Osteoblast (primary cell): ENCODE measurements around the gene SECISBP2L. TPM values are rescaled to one million over a fixed set of nuclear protein-coding genes. Genes with fewer than 3 reads are reported as not detected.
A peak's percentile ranks its signal among the peaks of the same experiment; 100 is the strongest.

Experiments
- DNase-seq: peaks from one replicate; pipeline ENCODE4 v3.0.0; 2011; ENCODE audit warnings: low spot score, mixed read lengths; ENCODE audit not compliant: insufficient read length; ENCODE audit errors: missing footprints
- H2AFZ ChIP-seq: 2 replicates; pipeline ENCODE4 v1.6.0; 2011; ENCODE audit warnings: mild to moderate bottlenecking, low read length
- H3K27ac ChIP-seq: 2 replicates; pipeline ENCODE4 v1.5.1; 2011; ENCODE audit warnings: mild to moderate bottlenecking, low read depth, low read length, moderate library complexity
- H3K27me3 ChIP-seq: 2 replicates; pipeline ENCODE4 v1.6.0; 2012; ENCODE audit warnings: mild to moderate bottlenecking, control low read depth, inconsistent platforms, low read length, moderate library complexity; ENCODE audit not compliant: insufficient read depth
- H3K36me3 ChIP-seq: 2 replicates; pipeline ENCODE4 v1.5.1; 2011; ENCODE audit warnings: mild to moderate bottlenecking, low read length, control low read depth, moderate library complexity; ENCODE audit not compliant: insufficient read depth
- H3K4me1 ChIP-seq: 2 replicates; pipeline ENCODE4 v1.5.1; 2011; ENCODE audit warnings: mild to moderate bottlenecking, low read length, control low read depth, moderate library complexity; ENCODE audit not compliant: insufficient read depth
- H3K4me2 ChIP-seq: 2 replicates; pipeline ENCODE4 v1.6.0; 2011; ENCODE audit warnings: mild to moderate bottlenecking, low read length; ENCODE audit not compliant: insufficient read depth
- H3K4me3 ChIP-seq: fragments of 200-600 bp; sonication (generic); 3 replicates; pipeline ENCODE4 v1.5.1; 2012; ENCODE audit warnings: mild to moderate bottlenecking, low read length, inconsistent platforms; ENCODE audit not compliant: insufficient read depth
- H3K79me2 ChIP-seq: 2 replicates; pipeline ENCODE4 v1.6.0; 2012; ENCODE audit warnings: mild to moderate bottlenecking, low read length, control low read depth, inconsistent platforms; ENCODE audit not compliant: insufficient read depth
- H3K9me3 ChIP-seq: 2 replicates; pipeline ENCODE4 v1.5.1; 2011; ENCODE audit warnings: low read depth, low read length, control low read depth
- H4K20me1 ChIP-seq: 2 replicates; pipeline ENCODE4 v1.6.0; 2012; ENCODE audit warnings: mild to moderate bottlenecking, low read length, control low read depth; ENCODE audit not compliant: insufficient read depth
- CTCF ChIP-seq: IDR thresholded peaks from 2 replicates; pipeline ENCODE4 v1.5.1; 2011; ENCODE audit warnings: mild to moderate bottlenecking, low read depth, low read length, moderate library complexity; ENCODE audit errors: extremely low read depth
- total RNA-seq: library from RNA; depleted of rRNA; stranded (reverse); fragments of >200 nt; gene quantifications from 2 replicates; pipeline ENCODE4 v1.2.3, GENCODE V29; 2012

SECISBP2L gene
- total RNA-seq, 1 donor: 42.3 TPM

GRCh38 chr15:48984811-48985352 is 61.4 kb downstream of the SECISBP2L start:
- Histone ChIP-seq H3K4me3 (peak overlapping the region; percentile 2), H3K79me2 (no peaks in the 10 kb centered on the region), H3K9me3 (no peaks in the 10 kb centered on the region), H3K27me3 (no peaks in the 10 kb centered on the region), H3K36me3 (peaks cover 4% of the 10 kb centered on the region), H3K4me1 (peaks cover 14% of the 10 kb centered on the region), H3K27ac (peak overlapping the region; percentile 61), H2AFZ (no peak overlapping the region), H4K20me1 (no peaks in the 10 kb centered on the region), H3K4me2 (peak overlapping the region; percentile 35)
- no peak for DNase-seq
- TF ChIP-seq CTCF: no peak

GRCh38 chr15:48984021-48984710 is 62.1 kb downstream of the SECISBP2L start:
- H3K4me3 ChIP-seq: no peak overlapping the region
- H3K27ac ChIP-seq: peak overlapping the region; percentile 61
- H3K36me3 ChIP-seq: peaks cover 4% of the 10 kb centered on the region
- H3K4me1 ChIP-seq: peaks cover 14% of the 10 kb centered on the region
- no peak overlapping the region for H2AFZ ChIP-seq
- H3K79me2 ChIP-seq: no peaks in the 10 kb centered on the region
- no peak for DNase-seq
- H3K9me3 ChIP-seq: no peaks in the 10 kb centered on the region
- no peaks in the 10 kb centered on the region for H3K27me3 ChIP-seq
- peak overlapping the region; percentile 35 for H3K4me2 ChIP-seq
- no peaks in the 10 kb centered on the region for H4K20me1 ChIP-seq
- no peak for TF ChIP-seq CTCF

- H3K4me1 ChIP-seq: peaks cover 14% of the 10 kb centered on the region
Measured at GRCh38 chr15:48983300-48983699, 62.9 kb downstream of the SECISBP2L start.

More at GRCh38 chr15:48983300-48983699, 62.9 kb downstream of the SECISBP2L start:
- Histone ChIP-seq H3K36me3 (peaks cover 4% of the 10 kb centered on the region), H3K4me3 (no peak overlapping the region), H3K4me2 (no peak overlapping the region), H2AFZ (no peak overlapping the region), H3K27ac (no peak overlapping the region), H4K20me1 (no peaks in the 10 kb centered on the region), H3K27me3 (no peaks in the 10 kb centered on the region), H3K9me3 (no peaks in the 10 kb centered on the region), H3K79me2 (no peaks in the 10 kb centered on the region)
- DNase-seq: no peak
- no peak for TF ChIP-seq CTCF
